ENCODE results near the gene FOXK2. TPM values are rescaled to one million over a fixed set of nuclear protein-coding genes. Genes with fewer than 3 reads are reported as not detected.

The FOXK2 gene
- total RNA-seq, 1 experiment from 2014 or later: 96.2 TPM

DNA sequence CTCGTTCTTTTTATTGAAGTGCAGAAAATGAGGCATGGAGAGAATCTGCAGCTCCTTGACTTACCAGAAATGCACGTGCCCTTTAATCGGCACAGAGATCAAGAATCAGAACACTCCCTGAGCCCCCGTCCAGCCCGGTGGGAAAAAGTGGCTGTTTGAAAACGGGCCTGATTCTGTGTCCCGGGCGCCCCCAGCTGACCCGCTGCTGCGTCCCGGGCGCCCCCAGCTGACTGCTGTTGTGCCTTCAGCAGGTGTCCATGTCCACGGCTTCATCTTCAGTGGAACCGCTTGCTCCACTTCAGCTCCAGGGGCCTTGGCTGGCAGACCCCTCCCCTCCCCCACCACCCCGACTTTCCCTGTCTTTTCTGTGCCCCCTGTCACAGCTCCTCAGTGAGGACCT lies 47.8 kb downstream of the FOXK2 start:
- Mint-ChIP-seq H3K4me3 (ENCODE audit: low read depth, unreplicated experiment) (no peak overlapping the region), H3K36me3 (ENCODE audit: insufficient read depth, unreplicated experiment) (peaks cover 60% of the 10 kb centered on the region), H3K27ac (ENCODE audit: unreplicated experiment) (no peak overlapping the region), H3K4me1 (ENCODE audit: low read depth, unreplicated experiment) (peaks cover 17% of the 10 kb centered on the region), H3K9me3 (ENCODE audit: low read depth, unreplicated experiment) (no peaks in the 10 kb centered on the region), H3K27me3 (ENCODE audit: unreplicated experiment) (no peaks in the 10 kb centered on the region)
- CTCF ChIA-PET: no interaction called here
- intact Hi-C loops (cut with micrococcal nuclease; ENCODE audit: unreplicated experiment): no loop called here
- TF ChIP-seq, protein P1, sequence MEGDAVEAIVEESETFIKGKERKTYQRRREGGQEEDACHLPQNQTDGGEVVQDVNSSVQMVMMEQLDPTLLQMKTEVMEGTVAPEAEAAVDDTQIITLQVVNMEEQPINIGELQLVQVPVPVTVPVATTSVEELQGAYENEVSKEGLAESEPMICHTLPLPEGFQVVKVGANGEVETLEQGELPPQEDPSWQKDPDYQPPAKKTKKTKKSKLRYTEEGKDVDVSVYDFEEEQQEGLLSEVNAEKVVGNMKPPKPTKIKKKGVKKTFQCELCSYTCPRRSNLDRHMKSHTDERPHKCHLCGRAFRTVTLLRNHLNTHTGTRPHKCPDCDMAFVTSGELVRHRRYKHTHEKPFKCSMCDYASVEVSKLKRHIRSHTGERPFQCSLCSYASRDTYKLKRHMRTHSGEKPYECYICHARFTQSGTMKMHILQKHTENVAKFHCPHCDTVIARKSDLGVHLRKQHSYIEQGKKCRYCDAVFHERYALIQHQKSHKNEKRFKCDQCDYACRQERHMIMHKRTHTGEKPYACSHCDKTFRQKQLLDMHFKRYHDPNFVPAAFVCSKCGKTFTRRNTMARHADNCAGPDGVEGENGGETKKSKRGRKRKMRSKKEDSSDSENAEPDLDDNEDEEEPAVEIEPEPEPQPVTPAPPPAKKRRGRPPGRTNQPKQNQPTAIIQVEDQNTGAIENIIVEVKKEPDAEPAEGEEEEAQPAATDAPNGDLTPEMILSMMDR (IDR thresholded peaks at IDR 0.05; ENCODE audit: unreplicated experiment): no peak
- no peak for DNase-seq
- BruUV-seq (replicated peaks): no TSS peak

DNA sequence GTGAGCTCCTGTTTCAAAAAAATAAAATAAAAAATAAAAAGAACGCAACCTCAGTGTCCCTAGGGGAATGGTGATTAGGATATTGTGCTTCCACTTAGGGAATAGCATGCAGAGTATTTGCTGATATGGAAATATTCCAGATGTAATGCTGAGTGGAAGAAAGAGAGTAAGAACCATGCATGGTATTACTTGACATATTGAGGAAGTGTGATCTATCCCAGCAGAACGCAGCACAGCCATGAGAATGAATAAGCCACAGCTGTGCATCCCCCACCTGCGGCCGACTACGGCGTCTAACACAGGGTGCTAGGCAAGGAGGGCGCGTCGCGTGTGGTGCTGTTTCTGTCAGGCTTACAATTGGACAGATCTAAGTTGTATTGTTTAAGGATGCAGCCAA lies 49.5 kb downstream of the FOXK2 start:
- H3K36me3 Mint-ChIP-seq (ENCODE audit: insufficient read depth, unreplicated experiment): peaks cover 67% of the 10 kb centered on the region
- H3K4me3 Mint-ChIP-seq (ENCODE audit: low read depth, unreplicated experiment): no peak overlapping the region

DNA sequence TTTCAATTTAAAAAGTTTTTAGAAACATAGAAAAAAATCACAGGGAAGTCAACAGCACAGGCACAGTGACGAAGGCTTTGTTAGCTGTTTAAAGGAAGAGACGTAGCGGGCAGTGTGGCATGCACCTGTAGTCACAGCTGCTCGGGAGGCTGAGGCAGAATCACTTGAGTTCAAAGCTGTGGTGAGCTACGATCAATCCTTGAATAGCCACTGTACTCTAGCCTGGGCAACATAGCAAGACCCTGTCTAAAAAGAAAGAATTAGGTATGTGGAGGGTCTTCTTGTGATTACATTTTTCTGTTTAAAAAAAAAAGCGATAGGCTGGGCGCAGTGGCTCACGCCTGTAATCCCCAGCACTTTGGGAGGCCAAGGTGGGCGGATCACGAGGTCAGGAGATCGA lies 50.1 kb downstream of the FOXK2 start:
- H3K4me1 Mint-ChIP-seq (ENCODE audit: low read depth, unreplicated experiment): peaks cover 17% of the 10 kb centered on the region
- H3K9me3 Mint-ChIP-seq (ENCODE audit: low read depth, unreplicated experiment): no peaks in the 10 kb centered on the region
- no peak for DNase-seq
- no peak overlapping the region for H3K4me3 Mint-ChIP-seq (ENCODE audit: low read depth, unreplicated experiment)
- intact Hi-C loops (cut with micrococcal nuclease; ENCODE audit: unreplicated experiment): no loop called here
- CTCF ChIA-PET: no interaction called here
- TF ChIP-seq, protein P1 (IDR thresholded peaks at IDR 0.05; ENCODE audit: unreplicated experiment): no peak
- no peaks in the 10 kb centered on the region for H3K27me3 Mint-ChIP-seq (ENCODE audit: unreplicated experiment)
- H3K27ac Mint-ChIP-seq (ENCODE audit: unreplicated experiment): no peak overlapping the region
- H3K36me3 Mint-ChIP-seq (ENCODE audit: insufficient read depth, unreplicated experiment): peaks cover 68% of the 10 kb centered on the region
- no TSS peak for BruUV-seq (replicated peaks)

More for the DNA sequence above, 49.5 kb downstream of the FOXK2 start:
- Mint-ChIP-seq H3K9me3 (ENCODE audit: low read depth, unreplicated experiment) (no peaks in the 10 kb centered on the region), H3K27ac (ENCODE audit: unreplicated experiment) (no peak overlapping the region), H3K4me1 (ENCODE audit: low read depth, unreplicated experiment) (peaks cover 17% of the 10 kb centered on the region), H3K27me3 (ENCODE audit: unreplicated experiment) (no peaks in the 10 kb centered on the region)
- no peak for DNase-seq
- CTCF ChIA-PET: no interaction called here
- TF ChIP-seq, protein P1 (IDR thresholded peaks at IDR 0.05; ENCODE audit: unreplicated experiment): no peak
- intact Hi-C loops (cut with micrococcal nuclease; ENCODE audit: unreplicated experiment): no loop called here
- no TSS peak for BruUV-seq (replicated peaks)

GRCh38 chr17:82570277-82570676 lies 50.7 kb downstream of the FOXK2 start:
- intact Hi-C loops (cut with micrococcal nuclease; ENCODE audit: unreplicated experiment): no loop called here
- Mint-ChIP-seq H3K4me3 (ENCODE audit: low read depth, unreplicated experiment) (no peak overlapping the region), H3K9me3 (ENCODE audit: low read depth, unreplicated experiment) (no peaks in the 10 kb centered on the region), H3K4me1 (ENCODE audit: low read depth, unreplicated experiment) (peaks cover 17% of the 10 kb centered on the region), H3K36me3 (ENCODE audit: insufficient read depth, unreplicated experiment) (peaks cover 66% of the 10 kb centered on the region), H3K27ac (ENCODE audit: unreplicated experiment) (no peak overlapping the region), H3K27me3 (ENCODE audit: unreplicated experiment) (no peaks in the 10 kb centered on the region)
- no TSS peak for BruUV-seq (replicated peaks)
- TF ChIP-seq, protein P1 (IDR thresholded peaks at IDR 0.05; ENCODE audit: unreplicated experiment): no peak
- CTCF ChIA-PET: no interaction called here
- DNase-seq: no peak
